ENCODE data around the gene ATAD5. TPM values are rescaled to one million over a fixed set of nuclear protein-coding genes. Genes with fewer than 3 reads are reported as not detected.
A peak's percentile ranks its signal among the peaks of the same experiment; 100 is the strongest.

Gene ATAD5
- total and polyA plus RNA-seq, 2 of the 13 experiments (the other 11 are each of a cell fraction or from before 2014, with no cell fraction given): 1.8 to 10.7 TPM

DNA sequence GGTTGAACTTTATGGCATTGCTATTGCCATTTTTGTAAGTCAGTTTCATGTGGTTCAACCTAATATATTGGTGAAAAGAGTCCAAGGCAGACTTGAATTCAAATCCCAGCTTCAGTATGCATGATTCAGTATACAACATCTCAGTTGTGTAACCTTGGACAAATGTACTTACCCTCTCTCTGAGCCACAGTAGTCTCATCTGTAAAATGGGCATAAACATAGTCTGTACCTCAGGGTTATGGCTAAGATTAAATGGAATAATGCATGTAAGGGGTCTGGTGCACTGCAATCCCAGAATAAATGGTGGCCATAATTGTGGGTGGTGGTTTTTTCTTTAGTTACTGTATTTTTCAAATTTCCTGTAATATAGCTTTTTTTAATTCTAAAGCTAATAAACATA is 85.3 kb downstream of the ATAD5 start (continued):
- TF ChIP-seq, protein P1, sequence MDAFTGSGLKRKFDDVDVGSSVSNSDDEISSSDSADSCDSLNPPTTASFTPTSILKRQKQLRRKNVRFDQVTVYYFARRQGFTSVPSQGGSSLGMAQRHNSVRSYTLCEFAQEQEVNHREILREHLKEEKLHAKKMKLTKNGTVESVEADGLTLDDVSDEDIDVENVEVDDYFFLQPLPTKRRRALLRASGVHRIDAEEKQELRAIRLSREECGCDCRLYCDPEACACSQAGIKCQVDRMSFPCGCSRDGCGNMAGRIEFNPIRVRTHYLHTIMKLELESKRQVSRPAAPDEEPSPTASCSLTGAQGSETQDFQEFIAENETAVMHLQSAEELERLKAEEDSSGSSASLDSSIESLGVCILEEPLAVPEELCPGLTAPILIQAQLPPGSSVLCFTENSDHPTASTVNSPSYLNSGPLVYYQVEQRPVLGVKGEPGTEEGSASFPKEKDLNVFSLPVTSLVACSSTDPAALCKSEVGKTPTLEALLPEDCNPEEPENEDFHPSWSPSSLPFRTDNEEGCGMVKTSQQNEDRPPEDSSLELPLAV (CRISPR knock-in tag; conservative IDR thresholded peaks at IDR 0.05; ENCODE audit: low read depth): no peak
- 0 out of 2 replicates have a peak, but pooled peaks have one; percentile 41 for TF ChIP-seq ZMYM3 (CRISPR knock-in tag; IDR thresholded peaks at IDR 0.05)
- TF ChIP-seq, protein P2, sequence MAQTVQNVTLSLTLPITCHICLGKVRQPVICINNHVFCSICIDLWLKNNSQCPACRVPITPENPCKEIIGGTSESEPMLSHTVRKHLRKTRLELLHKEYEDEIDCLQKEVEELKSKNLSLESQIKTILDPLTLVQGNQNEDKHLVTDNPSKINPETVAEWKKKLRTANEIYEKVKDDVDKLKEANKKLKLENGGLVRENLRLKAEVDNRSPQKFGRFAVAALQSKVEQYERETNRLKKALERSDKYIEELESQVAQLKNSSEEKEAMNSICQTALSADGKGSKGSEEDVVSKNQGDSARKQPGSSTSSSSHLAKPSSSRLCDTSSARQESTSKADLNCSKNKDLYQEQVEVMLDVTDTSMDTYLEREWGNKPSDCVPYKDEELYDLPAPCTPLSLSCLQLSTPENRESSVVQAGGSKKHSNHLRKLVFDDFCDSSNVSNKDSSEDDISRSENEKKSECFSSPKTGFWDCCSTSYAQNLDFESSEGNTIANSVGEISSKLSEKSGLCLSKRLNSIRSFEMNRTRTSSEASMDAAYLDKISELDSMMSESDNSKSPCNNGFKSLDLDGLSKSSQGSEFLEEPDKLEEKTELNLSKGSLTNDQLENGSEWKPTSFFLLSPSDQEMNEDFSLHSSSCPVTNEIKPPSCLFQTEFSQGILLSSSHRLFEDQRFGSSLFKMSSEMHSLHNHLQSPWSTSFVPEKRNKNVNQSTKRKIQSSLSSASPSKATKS (CRISPR knock-in tag; IDR thresholded peaks at IDR 0.05): no peak
- TF ChIP-seq ZNF777 (CRISPR knock-in tag; IDR thresholded peaks at IDR 0.05): no peak
- TF ChIP-seq ZMYM4 (CRISPR knock-in tag; IDR thresholded peaks at IDR 0.05): no peak
- no peak for TF ChIP-seq ZNF180 (CRISPR knock-in tag; IDR thresholded peaks at IDR 0.05; ENCODE audit: borderline replicate concordance, low read depth)
- TF ChIP-seq KDM1A (CRISPR knock-in tag; IDR thresholded peaks at IDR 0.05): 0 out of 2 replicates have a peak, but pooled peaks have one; percentile 19
- TF ChIP-seq, protein P3, sequence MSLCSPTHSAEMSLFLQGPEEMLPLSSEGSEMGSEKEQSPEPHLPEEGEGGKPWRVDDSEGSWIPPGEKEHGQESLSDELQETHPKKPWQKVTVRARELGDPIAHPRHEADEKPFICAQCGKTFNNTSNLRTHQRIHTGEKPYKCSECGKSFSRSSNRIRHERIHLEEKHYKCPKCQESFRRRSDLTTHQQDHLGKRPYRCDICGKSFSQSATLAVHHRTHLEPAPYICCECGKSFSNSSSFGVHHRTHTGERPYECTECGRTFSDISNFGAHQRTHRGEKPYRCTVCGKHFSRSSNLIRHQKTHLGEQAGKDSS (CRISPR knock-in tag; IDR thresholded peaks at IDR 0.05; ENCODE audit: borderline replicate concordance, low read depth): no peak
- no peak for TF ChIP-seq POGZ (CRISPR knock-in tag; IDR thresholded peaks at IDR 0.05)
- TF ChIP-seq ZNF431 (CRISPR knock-in tag; IDR thresholded peaks at IDR 0.05; ENCODE audit: borderline replicate concordance, low read depth): no peak
- peak; percentile 89 for TF ChIP-seq ZNF629 (CRISPR knock-in tag; conservative IDR thresholded peaks at IDR 0.05)
- no peak for TF ChIP-seq ZNF121 (CRISPR knock-in tag; IDR thresholded peaks at IDR 0.05)

All from HepG2 (cell line).